ENCODE measurements around the gene ZNF592. TPM values are rescaled to one million over a fixed set of nuclear protein-coding genes. Genes with fewer than 3 reads are reported as not detected.

ZNF592 gene
- total and polyA plus RNA-seq, 9 donors: 9.0 to 23.1 (median 20.3) TPM

DNA sequence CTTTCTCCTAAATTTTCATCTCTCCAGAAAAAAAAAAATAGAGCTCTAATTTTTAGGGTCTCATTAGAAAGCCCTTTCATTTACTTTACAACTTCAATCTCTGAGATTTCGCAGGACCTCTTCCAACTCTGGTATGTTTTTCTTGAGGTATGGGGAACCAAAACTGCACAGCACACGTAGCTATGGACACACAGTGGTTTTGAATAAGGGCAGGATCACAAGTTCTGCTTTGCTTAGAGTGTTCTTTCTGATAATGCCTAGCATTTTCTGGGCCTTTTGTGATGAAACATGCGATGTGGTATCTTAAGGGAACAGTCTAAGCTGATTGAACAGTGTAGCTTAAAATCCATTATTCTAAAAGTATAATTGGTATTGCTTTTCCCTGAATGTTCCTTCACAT is 25.3 kb downstream of the ZNF592 start:
- WGBS (ENCODE audit: insufficient coverage): no CpG with 5 or more reads among the region's 3 CpGs
- Histone ChIP-seq H3K4me1 (ENCODE audit: control insufficient read depth, insufficient read depth, low read length) (no peaks in the 10 kb centered on the region), H3K27me3 (ENCODE audit: control insufficient read depth, insufficient read depth, low read length) (no peaks in the 10 kb centered on the region), H3K4me3 (ENCODE audit: low read length) (no peak overlapping the region), H3K9me3 (replicated peaks; ENCODE audit: control insufficient read depth, low read depth, low read length) (no peaks in the 10 kb centered on the region), H3K36me3 (ENCODE audit: control insufficient read depth, insufficient read depth, low read length) (peaks cover 36% of the 10 kb centered on the region), H3K27ac (ENCODE audit: low read length) (no peak overlapping the region)
- DNase-seq: peak; percentile 43

DNA sequence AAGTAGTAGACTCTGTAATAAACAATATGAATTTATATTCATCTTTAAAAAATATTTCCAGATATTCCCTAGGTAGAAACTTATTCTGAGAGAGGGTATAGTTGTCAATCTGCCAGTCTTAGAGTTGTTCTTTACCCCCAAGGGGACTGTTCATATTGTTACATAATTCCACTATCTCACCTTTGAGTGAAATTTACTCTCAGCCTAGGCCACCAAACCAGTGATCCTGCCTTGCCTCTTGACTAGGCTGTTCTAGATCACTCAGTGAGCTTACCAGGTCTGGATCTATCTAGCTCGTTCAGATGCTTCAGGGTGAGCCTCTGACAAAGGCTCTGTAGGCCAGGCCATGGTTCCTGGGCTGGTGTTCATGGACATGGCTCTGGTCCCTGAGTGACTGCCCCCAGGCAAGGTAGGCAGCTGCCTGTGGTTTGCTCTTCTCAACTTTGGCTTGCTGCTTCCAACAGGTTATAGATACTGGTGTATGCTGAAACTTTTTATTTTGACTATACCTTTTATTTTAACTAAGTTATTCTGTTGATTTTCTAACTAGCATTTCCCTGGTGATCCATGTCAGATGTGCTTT is 27.6 kb downstream of the ZNF592 start:
- peaks cover 27% of the 10 kb centered on the region for H3K36me3 ChIP-seq (ENCODE audit: control insufficient read depth, insufficient read depth, low read length)
- no peak overlapping the region for H3K4me3 ChIP-seq (ENCODE audit: low read length)
- H3K27ac ChIP-seq (ENCODE audit: low read length): no peak overlapping the region
- no peaks in the 10 kb centered on the region for H3K4me1 ChIP-seq (ENCODE audit: control insufficient read depth, insufficient read depth, low read length)
- DNase-seq: no peak
- H3K27me3 ChIP-seq (ENCODE audit: control insufficient read depth, insufficient read depth, low read length): no peaks in the 10 kb centered on the region
- no peaks in the 10 kb centered on the region for H3K9me3 ChIP-seq (replicated peaks; ENCODE audit: control insufficient read depth, low read depth, low read length)
- 75% methylated on average over 1 of the region's 1 CpG for WGBS (ENCODE audit: insufficient coverage)

DNA sequence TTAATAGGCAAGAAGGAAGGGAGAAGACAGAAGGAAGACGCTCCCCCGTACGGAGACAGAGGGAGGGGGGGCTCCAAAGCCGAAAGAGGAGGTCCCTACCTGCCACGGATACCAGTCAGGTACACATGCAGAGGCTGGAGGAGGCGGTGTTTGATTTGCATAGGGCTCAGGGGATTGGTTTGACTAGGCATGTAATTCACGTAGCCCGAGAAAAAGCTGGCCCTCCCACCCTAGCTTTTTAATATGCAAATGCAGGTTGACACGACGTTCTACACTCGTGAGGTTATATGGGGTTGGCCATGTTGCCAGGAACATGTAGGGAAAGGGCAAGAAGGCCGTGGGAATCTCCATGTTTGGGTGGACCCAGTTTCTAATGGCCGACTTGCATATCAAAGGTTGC is 29.8 kb downstream of the ZNF592 start:
- 73% methylated on average over 8 of the region's 13 CpGs for WGBS (ENCODE audit: insufficient coverage)
- Histone ChIP-seq H3K4me3 (ENCODE audit: low read length) (no peak overlapping the region), H3K9me3 (replicated peaks; ENCODE audit: control insufficient read depth, low read depth, low read length) (no peaks in the 10 kb centered on the region), H3K27ac (ENCODE audit: low read length) (no peak overlapping the region), H3K4me1 (ENCODE audit: control insufficient read depth, insufficient read depth, low read length) (no peaks in the 10 kb centered on the region), H3K36me3 (ENCODE audit: control insufficient read depth, insufficient read depth, low read length) (peaks cover 31% of the 10 kb centered on the region), H3K27me3 (ENCODE audit: control insufficient read depth, insufficient read depth, low read length) (no peaks in the 10 kb centered on the region)
- DNase-seq: no peak

DNA sequence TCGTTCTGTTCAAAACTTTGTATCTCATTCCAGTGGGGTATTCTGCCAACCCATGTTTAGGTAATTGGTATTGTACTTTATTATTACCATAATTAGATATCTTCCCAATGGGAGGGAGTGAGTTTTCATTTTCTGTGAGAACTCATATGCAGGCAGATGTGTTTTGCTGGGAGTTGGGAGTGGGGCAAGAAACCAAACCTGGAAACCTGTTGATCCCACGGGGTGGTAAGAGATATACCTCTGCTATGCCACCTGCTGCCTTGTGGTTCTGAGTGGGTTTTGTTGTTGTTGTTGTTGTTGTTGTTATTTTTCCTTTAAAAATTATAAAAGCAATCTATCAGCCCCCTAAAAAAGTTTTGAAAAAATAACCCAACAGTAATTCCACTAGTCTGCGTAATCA is 32.1 kb downstream of the ZNF592 start:
- no peaks in the 10 kb centered on the region for H3K9me3 ChIP-seq (replicated peaks; ENCODE audit: control insufficient read depth, low read depth, low read length)
- no peak overlapping the region for H3K4me3 ChIP-seq (ENCODE audit: low read length)
- H3K36me3 ChIP-seq (ENCODE audit: control insufficient read depth, insufficient read depth, low read length): peaks cover 46% of the 10 kb centered on the region
- no CpG with 5 or more reads among the region's 3 CpGs for WGBS (ENCODE audit: insufficient coverage)
- H3K27me3 ChIP-seq (ENCODE audit: control insufficient read depth, insufficient read depth, low read length): no peaks in the 10 kb centered on the region
- H3K4me1 ChIP-seq (ENCODE audit: control insufficient read depth, insufficient read depth, low read length): peaks cover 7% of the 10 kb centered on the region
- H3K27ac ChIP-seq (ENCODE audit: low read length): no peak overlapping the region
- no peak for DNase-seq

DNA sequence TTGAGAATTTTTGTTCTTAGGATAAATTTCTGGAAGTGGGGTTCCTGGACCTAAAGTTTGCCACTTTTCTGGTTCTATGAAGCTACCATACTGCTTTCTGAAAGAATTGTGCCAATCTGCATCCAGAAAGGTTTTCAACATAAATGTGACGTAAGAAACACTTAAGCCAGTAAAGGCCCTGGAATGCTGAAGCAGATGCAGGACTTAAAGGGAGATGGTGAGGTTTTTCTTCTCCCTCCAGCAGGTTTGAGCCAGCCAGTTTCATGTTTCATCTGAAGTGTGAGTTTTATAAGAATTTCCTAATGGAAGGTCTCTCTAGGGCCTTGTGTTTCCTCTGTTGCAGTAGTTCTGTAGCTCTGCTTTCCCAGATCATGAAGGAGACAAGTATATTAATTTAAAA is 33.1 kb downstream of the ZNF592 start:
- H3K27me3 ChIP-seq (ENCODE audit: control insufficient read depth, insufficient read depth, low read length): no peaks in the 10 kb centered on the region
- H3K4me3 ChIP-seq (ENCODE audit: low read length): no peak overlapping the region
- DNase-seq: no peak
- H3K27ac ChIP-seq (ENCODE audit: low read length): no peak overlapping the region
- peaks cover 53% of the 10 kb centered on the region for H3K36me3 ChIP-seq (ENCODE audit: control insufficient read depth, insufficient read depth, low read length)
- no CpG with 5 or more reads among the region's 1 CpG for WGBS (ENCODE audit: insufficient coverage)
- peaks cover 11% of the 10 kb centered on the region for H3K4me1 ChIP-seq (ENCODE audit: control insufficient read depth, insufficient read depth, low read length)
- H3K9me3 ChIP-seq (replicated peaks; ENCODE audit: control insufficient read depth, low read depth, low read length): no peaks in the 10 kb centered on the region

DNA sequence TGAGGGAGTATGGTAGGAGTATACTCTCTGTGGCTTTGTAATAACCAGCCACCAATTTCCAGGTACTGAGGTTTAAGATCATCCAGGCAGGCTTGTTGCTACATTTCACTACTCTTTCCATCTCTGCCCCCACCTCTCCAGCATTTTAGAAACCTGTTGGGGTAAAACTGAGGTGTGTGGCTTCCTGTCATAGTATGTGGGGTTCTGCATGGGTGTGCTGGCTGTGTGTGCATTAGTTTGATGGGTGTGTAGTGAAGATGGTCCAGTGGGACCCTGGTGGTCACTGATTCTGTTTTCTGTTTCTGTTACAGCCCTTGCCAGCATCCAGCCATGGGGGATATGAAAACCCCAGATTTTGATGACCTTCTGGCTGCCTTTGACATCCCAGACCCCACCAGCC is 34.0 kb downstream of the ZNF592 start:
- Histone ChIP-seq H3K9me3 (replicated peaks; ENCODE audit: control insufficient read depth, low read depth, low read length) (no peaks in the 10 kb centered on the region), H3K27ac (ENCODE audit: low read length) (no peak overlapping the region), H3K4me3 (ENCODE audit: low read length) (no peak overlapping the region), H3K36me3 (ENCODE audit: control insufficient read depth, insufficient read depth, low read length) (peaks cover 59% of the 10 kb centered on the region), H3K27me3 (ENCODE audit: control insufficient read depth, insufficient read depth, low read length) (no peaks in the 10 kb centered on the region), H3K4me1 (ENCODE audit: control insufficient read depth, insufficient read depth, low read length) (peaks cover 15% of the 10 kb centered on the region)
- DNase-seq: no peak

DNA sequence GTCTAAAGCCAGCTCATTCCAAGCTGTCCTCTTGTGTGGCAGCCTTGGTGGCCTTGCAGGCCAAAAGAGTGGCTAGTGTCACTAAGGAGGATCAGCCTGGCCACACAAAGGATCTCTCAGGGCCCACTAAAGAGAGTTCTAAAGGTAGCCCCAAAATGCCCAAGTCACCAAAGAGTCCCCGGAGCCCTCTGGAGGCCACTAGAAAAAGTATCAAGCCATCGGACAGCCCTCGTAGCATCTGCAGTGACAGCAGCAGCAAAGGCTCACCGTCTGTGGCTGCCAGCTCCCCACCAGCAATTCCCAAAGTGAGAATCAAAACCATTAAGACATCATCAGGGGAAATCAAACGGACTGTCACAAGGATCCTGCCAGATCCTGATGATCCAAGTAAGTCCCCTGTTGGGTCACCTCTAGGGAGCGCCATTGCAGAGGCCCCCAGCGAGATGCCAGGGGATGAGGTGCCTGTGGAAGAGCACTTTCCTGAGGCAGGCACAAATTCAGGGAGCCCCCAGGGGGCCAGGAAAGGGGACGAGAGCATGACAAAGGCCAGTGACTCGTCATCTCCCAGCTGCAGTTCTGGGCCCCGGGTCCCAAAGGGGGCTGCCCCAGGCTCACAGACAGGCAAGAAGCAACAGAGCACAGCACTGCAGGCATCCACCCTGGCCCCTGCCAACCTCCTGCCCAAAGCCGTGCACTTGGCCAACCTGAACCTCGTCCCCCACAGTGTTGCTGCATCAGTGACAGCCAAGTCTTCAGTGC is 35.3 kb downstream of the ZNF592 start:
- Histone ChIP-seq H3K36me3 (ENCODE audit: control insufficient read depth, insufficient read depth, low read length) (peaks cover 53% of the 10 kb centered on the region), H3K27me3 (ENCODE audit: control insufficient read depth, insufficient read depth, low read length) (no peaks in the 10 kb centered on the region), H3K27ac (ENCODE audit: low read length) (no peak overlapping the region), H3K4me3 (ENCODE audit: low read length) (no peak overlapping the region), H3K4me1 (ENCODE audit: control insufficient read depth, insufficient read depth, low read length) (peaks cover 16% of the 10 kb centered on the region), H3K9me3 (replicated peaks; ENCODE audit: control insufficient read depth, low read depth, low read length) (no peaks in the 10 kb centered on the region)
- WGBS (ENCODE audit: insufficient coverage): 84% methylated on average over 11 of the region's 12 CpGs
- DNase-seq: no peak

DNA sequence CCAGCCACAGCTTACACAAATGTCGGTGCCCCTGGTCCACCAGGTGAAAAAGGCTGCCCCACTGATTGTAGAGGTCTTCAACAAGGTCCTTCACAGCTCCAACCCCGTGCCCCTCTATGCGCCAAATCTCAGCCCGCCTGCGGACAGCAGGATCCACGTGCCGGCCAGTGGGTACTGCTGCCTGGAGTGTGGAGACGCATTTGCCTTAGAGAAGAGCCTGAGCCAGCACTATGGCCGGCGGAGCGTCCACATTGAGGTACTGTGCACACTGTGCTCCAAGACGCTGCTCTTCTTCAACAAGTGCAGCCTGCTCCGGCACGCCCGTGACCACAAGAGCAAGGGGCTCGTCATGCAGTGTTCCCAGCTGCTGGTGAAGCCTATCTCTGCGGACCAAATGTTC is 35.9 kb downstream of the ZNF592 start:
- Histone ChIP-seq H3K4me3 (ENCODE audit: low read length) (no peak overlapping the region), H3K27ac (ENCODE audit: low read length) (no peak overlapping the region), H3K36me3 (ENCODE audit: control insufficient read depth, insufficient read depth, low read length) (peaks cover 50% of the 10 kb centered on the region), H3K9me3 (replicated peaks; ENCODE audit: control insufficient read depth, low read depth, low read length) (no peaks in the 10 kb centered on the region), H3K27me3 (ENCODE audit: control insufficient read depth, insufficient read depth, low read length) (no peaks in the 10 kb centered on the region), H3K4me1 (ENCODE audit: control insufficient read depth, insufficient read depth, low read length) (peaks cover 16% of the 10 kb centered on the region)
- DNase-seq: no peak
- WGBS (ENCODE audit: insufficient coverage): 96% methylated on average over 17 of the region's 17 CpGs

DNA sequence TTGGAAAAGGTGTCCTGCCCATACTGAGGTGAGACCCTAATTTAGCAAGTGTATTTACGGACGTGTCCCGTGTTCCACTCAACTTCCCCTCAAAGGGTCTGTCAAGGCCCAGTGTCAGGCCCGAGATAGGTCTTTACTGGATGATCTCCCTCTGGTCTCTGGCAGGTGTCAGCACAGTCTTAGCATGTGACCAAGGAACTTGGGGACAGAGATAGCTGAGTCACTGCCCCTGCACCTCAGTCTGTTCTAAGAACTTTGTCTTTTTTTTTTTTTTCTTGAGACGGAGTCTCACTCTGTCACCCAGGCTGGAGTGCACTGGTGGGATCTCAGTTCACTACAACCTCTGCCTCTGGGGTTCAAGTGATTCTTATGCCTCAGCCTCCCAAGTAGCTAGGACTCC is 36.7 kb downstream of the ZNF592 start:
- peaks cover 50% of the 10 kb centered on the region for H3K36me3 ChIP-seq (ENCODE audit: control insufficient read depth, insufficient read depth, low read length)
- WGBS (ENCODE audit: insufficient coverage): 94% methylated on average over 5 of the region's 5 CpGs
- H3K27ac ChIP-seq (ENCODE audit: low read length): peak overlapping the region; percentile 55
- no peak for DNase-seq
- H3K4me1 ChIP-seq (ENCODE audit: control insufficient read depth, insufficient read depth, low read length): peaks cover 16% of the 10 kb centered on the region
- no peak overlapping the region for H3K4me3 ChIP-seq (ENCODE audit: low read length)
- no peaks in the 10 kb centered on the region for H3K27me3 ChIP-seq (ENCODE audit: control insufficient read depth, insufficient read depth, low read length)
- H3K9me3 ChIP-seq (replicated peaks; ENCODE audit: control insufficient read depth, low read depth, low read length): no peaks in the 10 kb centered on the region

DNA sequence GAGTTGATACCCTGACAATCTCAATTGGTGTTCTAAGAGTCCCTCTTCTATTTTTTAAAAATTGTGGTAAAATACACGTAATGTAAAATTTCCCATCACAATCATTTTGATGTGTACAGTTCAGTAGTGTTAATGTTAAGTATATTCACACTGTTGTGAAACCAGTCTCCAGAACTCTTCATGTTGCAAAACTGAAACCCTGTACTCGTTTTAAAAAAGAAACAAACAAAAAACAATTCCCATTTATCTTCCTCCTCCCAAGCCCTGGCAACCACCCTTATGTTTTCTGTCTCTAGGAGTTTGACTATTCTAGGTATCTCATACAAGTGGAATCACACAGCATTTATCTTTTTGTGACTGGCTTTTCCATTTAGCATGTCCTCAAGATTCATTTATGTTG is 40.1 kb downstream of the ZNF592 start:
- Histone ChIP-seq H3K27ac (ENCODE audit: low read length) (no peak overlapping the region), H3K27me3 (ENCODE audit: control insufficient read depth, insufficient read depth, low read length) (no peaks in the 10 kb centered on the region), H3K9me3 (replicated peaks; ENCODE audit: control insufficient read depth, low read depth, low read length) (no peaks in the 10 kb centered on the region), H3K4me1 (ENCODE audit: control insufficient read depth, insufficient read depth, low read length) (peaks cover 16% of the 10 kb centered on the region), H3K36me3 (ENCODE audit: control insufficient read depth, insufficient read depth, low read length) (peaks cover 51% of the 10 kb centered on the region), H3K4me3 (ENCODE audit: low read length) (no peak overlapping the region)
- DNase-seq: no peak
- WGBS (ENCODE audit: insufficient coverage): no CpG with 5 or more reads among the region's 2 CpGs

Data from muscle of leg (tissue), 11 donors.